Activated CD8-positive, alpha-beta memory T cell treated with anti-CD3 and anti-CD28 coated beads for 1 hour (primary cell): ENCODE data around the gene HDAC10.

Experiments used
- DNase-seq, 2 donors: peaks; one replicate each; pipeline ENCODE4 v3.0.0-alpha.2; 2020; ENCODE audit warnings: low read depth in 1 of 2; ENCODE audit errors: extremely low read depth in 1 of 2

The HDAC10 gene

DNA sequence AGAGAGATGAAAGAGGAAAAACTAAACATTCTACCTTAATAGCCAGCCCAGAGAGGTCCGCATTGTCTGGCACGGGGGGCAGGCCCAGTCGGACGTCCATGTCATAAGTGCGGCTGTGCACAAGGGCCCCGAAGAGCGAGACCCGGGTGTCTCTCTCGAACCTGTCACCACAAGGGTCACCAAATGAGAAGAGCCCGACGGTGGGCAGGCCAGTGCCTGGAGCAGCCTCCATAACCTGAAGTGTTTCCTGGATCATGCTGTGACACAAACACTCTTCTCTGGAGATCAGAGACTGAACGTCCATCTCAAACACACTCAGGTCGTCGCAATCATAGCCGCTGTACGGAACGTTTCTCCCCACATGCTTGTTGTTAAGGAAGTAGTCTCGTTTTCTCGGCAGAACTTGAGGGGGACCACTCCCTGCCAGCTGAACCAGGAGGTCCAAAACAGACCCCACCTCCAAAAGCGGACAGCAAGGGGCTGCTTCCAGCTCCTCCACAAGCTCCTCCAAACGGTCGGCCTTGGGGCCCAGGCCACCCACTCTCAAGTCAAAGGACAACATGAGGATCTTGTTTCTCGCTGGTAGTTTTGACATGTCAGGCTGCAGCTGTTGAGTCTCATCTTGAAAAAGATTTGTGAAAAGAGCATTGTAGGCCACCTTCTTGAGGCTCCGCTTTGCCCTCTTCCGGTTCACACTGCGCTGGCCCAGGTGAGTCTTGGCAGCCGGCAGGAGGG is 7.2 kb downstream of the HDAC10 start:
- no peak for DNase-seq

DNA sequence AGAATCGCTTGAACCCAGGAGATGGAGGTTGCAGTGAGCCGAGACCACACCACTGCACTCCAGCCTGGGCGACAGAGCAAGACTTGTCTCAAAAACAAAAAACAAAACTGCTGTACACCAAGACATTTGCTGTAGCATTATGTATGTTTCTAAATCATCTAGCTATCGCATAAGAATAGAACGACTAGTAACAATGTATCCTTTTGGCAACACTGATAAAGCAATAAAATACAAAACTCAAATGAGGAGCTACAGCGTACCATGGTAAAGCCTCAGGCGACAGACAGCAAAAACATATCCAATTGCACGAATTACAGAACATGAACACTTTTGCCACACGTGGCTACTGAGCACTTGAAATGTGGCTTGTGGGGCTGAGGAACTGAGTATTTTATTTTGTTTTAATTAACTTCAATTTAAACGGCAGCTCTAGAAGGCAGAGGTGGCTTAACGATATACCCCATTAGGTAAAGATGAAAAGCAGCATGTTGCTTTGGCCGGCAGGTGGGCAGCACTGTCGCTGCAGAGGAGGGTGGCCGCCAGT is 8.6 kb downstream of the HDAC10 start:
- DNase-seq: no peak

DNA sequence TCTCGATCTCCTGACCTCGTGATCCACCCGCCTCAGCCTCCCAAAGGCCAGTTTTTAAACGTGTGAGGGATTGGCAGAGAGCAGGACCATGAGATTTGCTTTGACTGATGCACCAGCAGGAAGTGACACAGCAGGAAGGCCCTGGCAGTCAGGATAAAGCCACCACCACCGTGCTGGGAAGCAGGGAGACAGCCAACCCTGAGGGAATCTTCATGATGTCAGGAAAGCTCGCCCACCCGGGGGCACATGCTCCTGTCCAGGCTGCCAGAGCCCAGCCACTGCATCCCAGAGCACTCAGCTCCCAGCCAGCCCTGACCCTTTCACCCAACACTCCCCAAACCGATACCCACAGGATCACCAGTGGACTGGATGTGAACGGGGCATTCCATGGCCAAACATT is 12.3 kb downstream of the HDAC10 start:
- DNase-seq: no peak

DNA sequence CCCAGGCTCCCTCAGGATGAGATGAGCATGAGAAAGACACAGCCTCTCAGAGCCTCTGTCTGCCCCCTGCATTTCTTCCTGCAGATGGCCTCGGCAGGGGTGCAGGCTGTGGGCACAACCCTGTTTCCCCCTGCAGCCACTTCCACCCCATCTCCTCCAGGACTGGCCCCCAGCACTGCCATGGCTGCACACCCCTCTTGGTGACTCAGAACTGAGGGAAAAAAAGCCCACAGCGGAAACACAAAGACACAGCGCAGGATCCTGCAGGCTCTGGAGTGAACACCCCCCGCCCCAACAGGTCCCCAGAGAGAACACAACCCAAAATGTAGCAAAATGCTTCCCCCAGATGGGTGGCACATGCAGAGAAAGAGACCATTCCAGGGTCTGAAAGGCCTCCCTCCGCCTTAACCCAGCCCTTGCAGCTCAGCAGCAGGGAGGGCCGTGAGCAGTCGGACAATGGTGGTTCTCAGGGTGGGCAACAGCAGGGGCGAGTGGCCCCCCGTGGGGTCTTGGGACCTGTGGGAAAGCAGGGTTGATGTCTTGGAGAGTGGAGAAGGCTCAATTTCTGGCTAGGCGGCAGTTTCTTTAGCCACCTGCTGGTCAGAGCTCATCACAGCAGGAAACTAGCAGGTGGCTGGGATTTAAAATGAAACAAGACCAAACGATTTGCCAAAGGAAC is 14.2 kb downstream of the HDAC10 start:
- DNase-seq: no peak

DNA sequence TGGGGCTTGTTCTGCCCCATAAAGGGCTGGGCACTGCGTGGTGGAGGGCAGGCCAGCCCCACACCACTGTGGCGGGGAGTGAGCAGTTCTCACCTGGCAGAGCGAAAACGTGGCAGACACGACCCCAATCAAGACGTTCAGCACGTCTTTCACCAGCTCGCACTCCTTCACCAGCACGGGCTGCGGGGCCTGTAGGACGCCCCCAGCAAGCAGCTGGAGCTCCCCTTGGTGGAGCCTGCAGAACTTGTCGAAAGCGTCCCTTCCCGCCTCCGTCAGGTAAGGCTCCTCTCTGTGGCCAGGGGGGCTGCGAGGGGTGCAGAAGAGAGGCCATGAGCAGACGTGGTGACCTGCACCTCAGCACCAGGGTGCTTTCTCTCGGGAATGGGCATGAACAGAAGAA is 17.8 kb downstream of the HDAC10 start:
- no peak for DNase-seq

DNA sequence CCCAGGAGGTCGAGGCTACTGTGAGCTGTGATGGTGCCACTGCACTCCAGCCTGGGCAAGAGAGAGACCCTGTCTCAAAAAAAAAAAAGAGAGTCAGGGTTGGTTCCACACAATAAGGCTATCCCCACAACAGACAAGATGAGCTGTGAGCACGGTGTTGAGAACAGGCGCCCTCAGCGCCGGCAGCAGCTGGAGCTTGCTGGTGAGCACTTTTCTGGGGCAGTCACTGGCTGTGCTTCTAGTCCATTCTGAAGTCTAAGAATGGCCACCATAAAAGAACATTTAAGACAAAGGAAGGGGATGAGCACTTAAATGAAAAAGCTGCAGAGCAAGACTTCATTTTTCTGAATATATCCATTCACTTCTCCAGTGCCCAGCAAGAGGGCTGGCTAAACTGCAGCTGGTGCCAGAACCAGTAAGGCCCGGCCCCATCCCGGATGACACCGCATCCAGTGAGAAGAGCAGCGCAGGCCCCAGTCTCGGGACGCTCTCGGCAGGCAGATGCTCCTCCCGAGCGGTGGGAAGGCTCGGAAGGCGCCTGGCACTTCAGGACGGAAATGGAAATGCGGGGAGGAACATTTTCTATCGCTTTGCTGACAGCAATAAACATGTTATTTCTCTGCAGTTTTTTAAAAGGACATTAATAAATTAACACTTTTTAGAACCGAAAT is 18.4 kb downstream of the HDAC10 start:
- DNase-seq: no peak

GRCh38 chr22:50229370-50229769 is 21.7 kb downstream of the HDAC10 start:
- no peak for DNase-seq

GRCh38 chr22:50228366-50228765 is 22.7 kb downstream of the HDAC10 start:
- DNase-seq: no peak

DNA sequence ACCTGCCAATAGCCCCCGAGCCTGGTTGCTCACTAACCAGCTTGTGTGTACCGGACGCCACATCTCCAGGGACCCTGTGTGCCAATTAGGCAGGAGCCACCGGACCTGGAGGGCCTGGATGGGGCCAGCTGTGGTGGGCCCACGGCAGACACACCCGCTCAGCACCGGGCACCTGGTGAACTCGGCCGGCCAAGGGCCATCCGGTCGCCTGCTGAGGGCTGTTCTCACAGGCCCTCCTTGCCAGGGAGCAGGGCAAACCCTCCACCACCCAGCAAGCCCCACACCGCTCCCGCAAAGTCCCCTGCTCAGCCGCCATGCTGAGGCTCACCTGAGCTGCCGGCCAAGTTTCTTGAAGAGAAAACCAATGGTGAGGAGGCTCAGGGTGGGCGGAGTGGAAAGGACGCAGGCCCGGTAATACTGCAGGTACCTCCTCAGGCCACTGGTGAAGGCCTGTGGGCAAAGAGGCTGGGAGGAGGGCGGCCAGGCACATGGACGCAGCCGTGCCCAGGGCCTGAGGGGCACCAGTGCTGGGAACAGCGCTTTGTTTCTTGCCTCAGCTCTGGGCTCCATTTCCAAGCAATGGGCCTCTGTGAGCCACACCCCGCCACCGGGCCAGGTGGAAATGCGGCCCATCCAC is 23.4 kb downstream of the HDAC10 start:
- DNase-seq: no peak

DNA sequence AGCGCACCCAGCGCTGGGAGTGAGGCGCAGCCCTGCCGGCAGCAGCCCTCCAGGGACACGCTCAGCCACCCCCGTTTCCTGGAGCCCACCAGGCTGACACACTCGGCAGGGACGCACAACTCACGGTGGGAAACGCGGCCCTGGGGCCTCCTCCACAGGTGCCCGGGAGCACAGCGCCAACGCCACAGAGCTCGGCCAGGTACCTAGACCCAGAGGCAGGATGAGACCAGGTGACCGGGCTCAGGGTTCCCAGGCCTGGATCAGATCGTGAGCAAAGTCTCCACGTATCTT is 24.2 kb downstream of the HDAC10 start:
- no peak for DNase-seq

GRCh38 chr22:50226063-50226874 is 24.8 kb downstream of the HDAC10 start:
- DNase-seq: no peak

- DNase-seq: no peak
These were observed 25.7 kb downstream of the HDAC10 start for GRCh38 chr22:50225200-50225969.

DNA sequence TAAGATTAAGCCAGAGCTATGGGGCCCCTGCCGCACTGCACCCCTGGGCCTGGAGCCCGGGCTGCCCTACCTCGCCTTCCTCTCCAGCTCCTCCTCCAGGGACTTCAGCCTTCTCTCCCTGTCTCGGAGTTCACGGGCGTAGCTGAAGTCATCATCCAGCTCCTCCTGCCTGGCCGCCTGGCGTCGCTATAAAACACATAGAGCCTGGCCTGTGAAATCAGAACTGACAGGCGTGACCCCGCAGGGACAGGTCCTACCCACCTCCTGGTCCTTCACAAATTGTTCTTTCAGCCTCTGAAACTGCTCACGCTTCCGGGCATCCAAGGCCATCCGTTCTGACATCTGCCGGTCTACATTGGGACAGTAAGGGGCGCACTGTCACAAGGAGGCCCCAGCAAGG is 27.0 kb downstream of the HDAC10 start:
- no peak for DNase-seq

DNA sequence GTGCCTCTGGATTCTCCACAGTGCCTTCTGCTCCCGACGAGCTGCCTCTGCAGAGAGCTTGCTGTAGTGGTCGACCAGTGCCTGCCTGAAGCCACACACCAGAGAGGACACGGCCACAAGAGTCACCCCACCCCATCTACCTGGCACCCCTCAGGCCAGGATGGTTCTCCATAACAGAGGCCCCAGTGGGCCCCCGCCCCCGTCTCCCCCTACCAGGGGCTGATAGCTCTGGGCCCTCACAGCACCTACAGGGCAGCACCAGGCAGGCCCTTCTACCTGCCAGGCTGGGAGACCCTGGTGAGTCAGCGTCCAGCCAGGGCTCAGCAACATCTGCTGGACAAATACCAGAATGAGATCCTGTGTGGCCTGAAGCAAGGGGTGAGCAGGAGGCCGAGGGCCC is 28.6 kb downstream of the HDAC10 start:
- no peak for DNase-seq

GRCh38 chr22:50221410-50222300 is 29.4 kb downstream of the HDAC10 start:
- DNase-seq: no peak

DNA sequence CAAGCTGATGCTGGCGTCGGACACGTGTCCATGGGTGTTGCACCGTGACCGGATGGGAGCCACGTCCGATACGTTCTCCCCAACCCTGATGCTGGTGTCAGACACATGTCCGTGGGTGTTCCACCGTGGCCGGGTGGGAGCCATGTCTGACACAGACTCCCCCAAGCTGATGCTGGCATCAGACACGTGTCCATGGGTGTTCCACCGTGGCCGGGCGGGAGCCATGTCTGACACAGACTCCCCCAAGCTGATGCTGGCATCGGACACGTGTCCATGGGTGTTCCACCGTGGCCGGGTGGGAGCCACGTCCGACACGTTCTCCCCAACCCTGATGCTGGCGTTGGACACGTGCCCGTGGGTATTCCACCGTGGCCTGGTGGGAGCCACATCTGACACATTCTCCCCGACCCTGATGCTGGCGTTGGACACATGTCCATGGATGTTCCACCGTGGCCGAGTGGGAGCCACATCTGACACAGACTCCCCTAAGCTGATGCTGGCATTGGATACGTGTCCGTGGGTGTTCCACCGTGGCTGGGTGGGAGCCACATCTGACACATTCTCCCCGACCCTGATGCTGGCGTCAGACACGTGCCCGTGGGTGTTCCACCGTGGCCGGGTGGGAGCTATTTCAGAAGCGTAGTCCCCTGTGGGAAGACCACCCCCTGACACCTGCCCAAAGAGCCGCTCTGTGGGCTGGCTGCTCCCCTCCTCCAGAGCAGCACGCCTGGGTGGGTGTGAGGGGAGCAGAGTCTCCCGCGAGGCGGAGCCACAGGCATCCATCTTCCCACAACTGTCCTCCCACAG is 30.3 kb downstream of the HDAC10 start:
- DNase-seq: no peak

GRCh38 chr22:50219800-50220602 is 31.1 kb downstream of the HDAC10 start:
- DNase-seq: no peak
